Mononuclear cell (primary cell): ENCODE data around the gene TMEM132C. TPM values are rescaled to one million over a fixed set of nuclear protein-coding genes. Genes with fewer than 3 reads are reported as not detected.

Experiments used
- H3K27me3 ChIP-seq: 2 replicates; pipeline ENCODE4 v1.6.0; 2011; ENCODE audit warnings: low read length, control low read depth; ENCODE audit not compliant: insufficient read depth
- H3K4me1 ChIP-seq: 2 replicates; pipeline ENCODE4 v1.5.1; 2011; ENCODE audit warnings: mild to moderate bottlenecking, low read length, control low read depth; ENCODE audit not compliant: insufficient read depth
- H3K4me3 ChIP-seq: 2 replicates; pipeline ENCODE4 v1.5.1; 2011; ENCODE audit warnings: mild to moderate bottlenecking, low read length, moderate library complexity
- H3K9me3 ChIP-seq: 2 replicates; pipeline ENCODE4 v1.5.1; 2011; ENCODE audit warnings: low read depth, mild to moderate bottlenecking, control low read depth, low read length
- total RNA-seq: library from RNA; depleted of rRNA; stranded (reverse); fragments of >200 nt; gene quantifications from one replicate; pipeline ENCODE4 v1.2.3, GENCODE V29; 2012

TMEM132C gene
- total RNA-seq, 1 donor: under 0.01 TPM

- Histone ChIP-seq H3K4me1 (peaks cover 8% of the 10 kb centered on the region), H3K4me3 (no peak overlapping the region), H3K27me3 (no peaks in the 10 kb centered on the region), H3K9me3 (no peaks in the 10 kb centered on the region)
These were observed 426.1 kb downstream of the TMEM132C start for GRCh38 chr12:128693115-128693514.

DNA sequence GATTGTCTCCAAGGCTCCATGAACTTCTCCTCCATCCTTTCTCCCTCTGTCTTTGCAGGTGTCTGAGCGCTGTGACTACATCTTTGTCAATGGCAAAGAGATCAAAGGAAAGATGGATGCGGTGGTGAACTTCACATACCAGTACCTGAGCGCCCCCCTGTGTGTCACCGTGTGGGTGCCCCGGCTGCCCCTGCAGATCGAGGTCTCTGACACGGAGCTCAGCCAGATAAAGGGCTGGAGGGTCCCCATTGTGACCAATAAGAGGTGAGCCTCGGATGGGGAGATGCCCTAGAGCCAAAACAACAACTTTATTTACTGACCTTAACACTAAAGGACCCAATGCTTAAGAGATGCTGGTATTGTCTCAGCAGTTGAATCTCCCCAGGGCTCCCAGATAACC lies 426.8 kb downstream of the TMEM132C start:
- H3K4me1 ChIP-seq: peaks cover 8% of the 10 kb centered on the region
- H3K4me3 ChIP-seq: no peak overlapping the region
- no peaks in the 10 kb centered on the region for H3K9me3 ChIP-seq
- no peaks in the 10 kb centered on the region for H3K27me3 ChIP-seq

- no peaks in the 10 kb centered on the region for H3K27me3 ChIP-seq
- H3K9me3 ChIP-seq: no peaks in the 10 kb centered on the region
- H3K4me3 ChIP-seq: no peak overlapping the region
- peaks cover 8% of the 10 kb centered on the region for H3K4me1 ChIP-seq
These were observed 427.5 kb downstream of the TMEM132C start for GRCh38 chr12:128694445-128694844.

- Histone ChIP-seq H3K4me1 (peaks cover 8% of the 10 kb centered on the region), H3K27me3 (no peaks in the 10 kb centered on the region), H3K9me3 (no peaks in the 10 kb centered on the region), H3K4me3 (no peak overlapping the region)
These were observed 428.7 kb downstream of the TMEM132C start for GRCh38 chr12:128695697-128696096.

- H3K9me3 ChIP-seq: no peaks in the 10 kb centered on the region
- H3K4me1 ChIP-seq: no peaks in the 10 kb centered on the region
These were observed 431.5 kb downstream of the TMEM132C start for GRCh38 chr12:128698301-128698972.

DNA sequence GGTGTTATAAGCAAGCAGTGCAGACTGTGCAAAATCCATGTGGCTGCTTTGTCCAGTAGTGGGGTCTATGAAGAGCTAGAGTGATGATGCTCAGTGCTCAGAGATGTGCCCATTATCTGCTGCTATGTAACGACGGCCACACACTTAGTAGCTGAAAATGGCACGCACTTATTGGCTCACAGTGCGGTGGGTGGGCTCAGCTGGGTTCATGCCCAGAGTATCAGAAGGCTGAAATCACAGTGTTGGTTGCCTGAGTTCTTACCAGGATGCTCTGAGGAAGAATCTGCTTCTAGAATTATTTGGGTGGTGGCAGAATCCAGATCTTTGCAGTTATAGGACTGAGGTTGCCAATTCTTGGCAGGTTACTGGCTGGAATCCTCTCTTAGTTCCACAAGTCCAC lies 432.1 kb downstream of the TMEM132C start:
- no peak overlapping the region for H3K4me3 ChIP-seq
- no peaks in the 10 kb centered on the region for H3K9me3 ChIP-seq
- H3K27me3 ChIP-seq: no peaks in the 10 kb centered on the region
- no peaks in the 10 kb centered on the region for H3K4me1 ChIP-seq

More at GRCh38 chr12:128698301-128698972, 431.5 kb downstream of the TMEM132C start:
- H3K4me3 ChIP-seq: no peak overlapping the region
- no peaks in the 10 kb centered on the region for H3K27me3 ChIP-seq

DNA sequence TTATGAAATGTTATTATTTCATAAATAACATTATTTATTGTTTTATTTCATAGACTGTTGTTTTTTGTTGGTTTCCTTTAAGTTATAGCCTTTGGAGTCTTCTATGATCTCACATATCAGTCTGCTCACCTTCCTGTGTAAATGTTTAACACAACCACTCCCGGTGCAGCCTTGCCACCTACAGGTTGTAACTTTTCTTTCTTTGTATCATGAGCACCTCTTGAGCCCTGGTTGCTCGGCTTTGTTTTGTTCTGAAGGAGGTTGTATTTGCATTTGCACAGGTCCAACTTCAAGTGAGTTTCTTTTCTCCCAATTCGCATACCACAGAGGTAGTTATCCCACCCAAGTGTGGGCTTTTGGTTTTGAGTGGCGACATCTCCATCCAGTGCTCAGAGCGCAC lies 435.4 kb downstream of the TMEM132C start:
- no peaks in the 10 kb centered on the region for H3K9me3 ChIP-seq
- H3K27me3 ChIP-seq: no peaks in the 10 kb centered on the region
- no peak overlapping the region for H3K4me3 ChIP-seq
- no peaks in the 10 kb centered on the region for H3K4me1 ChIP-seq

DNA sequence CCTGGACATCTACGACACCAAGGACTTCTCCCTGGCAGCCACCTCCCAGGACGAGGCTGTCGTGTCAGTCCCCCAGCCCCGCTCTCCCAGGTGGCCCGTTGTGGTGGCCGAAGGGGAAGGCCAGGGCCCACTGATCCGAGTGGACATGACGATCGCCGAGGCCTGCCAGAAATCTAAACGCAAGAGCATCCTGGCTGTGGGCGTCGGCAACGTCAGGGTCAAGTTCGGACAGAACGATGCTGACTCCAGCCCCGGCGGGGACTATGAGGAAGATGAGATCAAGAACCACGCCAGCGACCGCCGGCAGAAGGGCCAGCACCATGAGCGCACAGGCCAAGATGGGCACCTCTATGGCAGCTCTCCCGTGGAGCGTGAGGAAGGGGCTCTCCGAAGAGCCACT lies 438.2 kb downstream of the TMEM132C start:
- no peaks in the 10 kb centered on the region for H3K27me3 ChIP-seq
- no peaks in the 10 kb centered on the region for H3K9me3 ChIP-seq
- no peaks in the 10 kb centered on the region for H3K4me1 ChIP-seq
- H3K4me3 ChIP-seq: no peak overlapping the region

DNA sequence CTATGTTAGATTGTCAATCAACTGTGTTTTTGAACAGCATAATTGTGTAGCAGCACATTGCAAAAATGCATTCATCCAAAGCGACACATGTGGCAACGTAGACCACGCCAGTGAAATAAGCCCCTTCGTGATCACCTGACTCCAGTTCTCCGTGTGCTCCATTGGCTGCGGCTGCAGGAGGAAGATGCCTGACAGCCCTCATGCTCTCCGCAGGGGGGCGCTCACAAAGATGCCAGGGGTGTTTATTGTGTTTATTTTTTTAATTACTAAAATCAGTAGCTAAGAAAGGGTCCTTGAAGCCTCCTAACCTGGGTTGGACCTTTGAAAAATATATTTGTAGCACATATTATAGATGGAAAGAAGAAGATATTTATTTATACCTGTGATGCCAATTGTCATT lies 440.5 kb downstream of the TMEM132C start:
- no peaks in the 10 kb centered on the region for H3K9me3 ChIP-seq
- H3K4me3 ChIP-seq: no peak overlapping the region
- no peaks in the 10 kb centered on the region for H3K4me1 ChIP-seq
- H3K27me3 ChIP-seq: no peaks in the 10 kb centered on the region

DNA sequence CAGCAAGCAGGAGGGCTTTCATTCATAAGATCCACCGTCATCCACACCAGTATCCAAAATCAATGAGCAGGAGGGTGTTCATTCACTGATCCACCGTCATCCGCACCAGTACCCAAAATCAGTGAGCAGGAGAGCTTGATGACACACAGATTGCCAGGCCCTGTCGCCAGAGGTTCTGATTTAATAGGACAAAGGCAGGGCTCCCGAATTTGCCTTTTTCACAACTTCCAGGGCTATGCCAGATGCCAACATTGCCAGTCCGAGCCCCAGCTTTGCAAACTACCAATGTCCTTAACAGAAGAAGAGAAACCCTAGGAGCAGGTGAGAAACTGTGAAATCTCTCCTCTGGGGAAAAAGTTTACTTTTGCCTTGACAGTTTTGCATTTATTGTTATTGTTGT lies 441.8 kb downstream of the TMEM132C start:
- Histone ChIP-seq H3K9me3 (no peaks in the 10 kb centered on the region), H3K27me3 (no peaks in the 10 kb centered on the region), H3K4me1 (no peaks in the 10 kb centered on the region), H3K4me3 (no peak overlapping the region)

DNA sequence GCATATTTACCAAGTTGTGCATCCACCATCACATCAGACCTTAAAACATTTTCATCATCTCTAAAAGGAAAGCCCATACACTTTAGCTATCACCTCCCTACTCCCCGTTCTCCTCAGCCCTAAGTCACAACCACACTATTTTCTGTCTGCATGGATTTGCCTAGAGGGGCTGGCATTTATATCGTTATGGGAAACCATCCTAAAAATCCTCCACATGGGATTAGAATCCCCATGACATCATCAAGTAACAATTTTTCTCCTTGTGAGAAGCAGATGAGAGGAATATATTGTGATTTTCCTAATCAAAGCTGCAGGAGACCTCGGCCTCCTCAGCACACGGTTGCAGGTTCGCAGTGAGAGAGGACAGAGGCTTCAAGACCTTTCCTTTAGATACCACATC lies 442.7 kb downstream of the TMEM132C start:
- Histone ChIP-seq H3K27me3 (no peaks in the 10 kb centered on the region), H3K4me1 (no peaks in the 10 kb centered on the region), H3K4me3 (no peak overlapping the region), H3K9me3 (no peaks in the 10 kb centered on the region)

DNA sequence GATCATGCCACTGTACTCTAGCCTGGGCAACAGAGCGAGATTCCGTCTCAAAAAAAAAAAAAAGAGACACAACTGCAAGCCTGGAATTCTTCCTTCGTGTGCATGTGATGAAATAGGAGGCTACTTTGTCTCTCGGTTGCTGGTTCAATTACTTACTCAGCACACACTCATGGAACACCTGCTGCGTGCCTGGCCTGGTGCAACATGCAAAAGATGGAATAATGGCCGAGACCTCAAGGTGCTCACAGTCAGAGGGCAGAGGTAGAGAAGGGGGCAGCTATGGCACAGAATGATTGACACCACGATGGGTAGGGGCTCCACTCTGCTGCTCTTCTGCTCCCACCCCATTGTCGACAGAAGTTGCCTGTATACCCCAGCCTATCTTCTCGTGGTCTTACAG lies 444.5 kb downstream of the TMEM132C start:
- no peaks in the 10 kb centered on the region for H3K27me3 ChIP-seq
- no peaks in the 10 kb centered on the region for H3K9me3 ChIP-seq
- H3K4me1 ChIP-seq: no peaks in the 10 kb centered on the region
- no peak overlapping the region for H3K4me3 ChIP-seq

DNA sequence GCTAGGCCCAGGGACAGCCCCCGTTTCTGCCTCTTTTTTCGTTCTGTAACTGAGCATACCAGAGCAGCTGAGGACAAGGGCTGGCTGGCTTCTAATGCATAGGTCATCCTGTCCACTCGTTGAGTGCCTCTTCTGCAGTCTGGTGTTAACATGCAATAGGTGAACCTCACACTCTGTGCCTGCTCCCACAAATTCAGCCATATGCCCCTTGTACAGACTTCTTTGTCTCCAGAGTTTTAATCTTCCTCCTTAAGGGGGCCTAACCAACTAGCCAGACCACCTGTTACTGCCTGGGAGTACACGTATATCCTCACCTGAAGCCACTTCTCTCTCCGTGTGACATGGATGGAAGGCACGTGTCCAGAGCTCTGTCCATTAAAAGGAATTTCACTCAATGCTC lies 445.7 kb downstream of the TMEM132C start:
- Histone ChIP-seq H3K4me3 (no peak overlapping the region), H3K4me1 (no peaks in the 10 kb centered on the region), H3K27me3 (no peaks in the 10 kb centered on the region), H3K9me3 (no peaks in the 10 kb centered on the region)

DNA sequence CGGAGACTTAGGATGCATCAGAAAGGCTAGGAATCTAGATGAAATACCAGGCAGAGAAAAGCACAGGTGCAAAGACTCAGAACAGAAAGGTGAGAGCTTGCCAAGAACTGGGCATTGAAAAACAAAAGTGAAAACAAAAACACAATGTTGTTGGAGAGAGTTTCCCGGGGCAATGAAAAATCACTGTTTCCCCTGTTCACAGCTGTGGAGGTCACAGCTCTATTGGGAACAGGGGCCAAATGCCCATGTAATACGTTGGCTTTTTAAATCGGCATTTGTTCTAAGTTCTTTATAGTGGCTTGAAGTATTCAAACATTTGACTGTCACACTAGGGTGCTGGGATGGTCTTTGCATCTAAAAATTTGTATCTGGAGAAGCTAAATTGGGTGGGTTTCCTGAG lies 448.5 kb downstream of the TMEM132C start:
- H3K27me3 ChIP-seq: no peaks in the 10 kb centered on the region
- H3K4me1 ChIP-seq: no peaks in the 10 kb centered on the region
- no peak overlapping the region for H3K4me3 ChIP-seq
- H3K9me3 ChIP-seq: no peaks in the 10 kb centered on the region

- H3K27me3 ChIP-seq: no peaks in the 10 kb centered on the region
- H3K4me1 ChIP-seq: no peaks in the 10 kb centered on the region
These were observed 457.6 kb downstream of the TMEM132C start for GRCh38 chr12:128724468-128725046.

GRCh38 chr12:128726886-128727285 lies 459.9 kb downstream of the TMEM132C start:
- Histone ChIP-seq H3K9me3 (no peaks in the 10 kb centered on the region), H3K4me1 (no peaks in the 10 kb centered on the region), H3K27me3 (no peaks in the 10 kb centered on the region), H3K4me3 (no peak overlapping the region)

More at GRCh38 chr12:128724468-128725046, 457.6 kb downstream of the TMEM132C start:
- Histone ChIP-seq H3K9me3 (no peaks in the 10 kb centered on the region), H3K4me3 (no peak overlapping the region)
